HG03159 (cell line): ENCODE data around the gene DCDC1.
A peak's percentile ranks its signal among the peaks of the same experiment; 100 is the strongest.
"Not testable (repeated sequence)": the region's sequence is repeated elsewhere in the genome, so short reads cannot be mapped to it uniquely, and the experiment has no call there.

ENCODE experiments used
- ATAC-seq: cut with Tn5 transposase; IDR thresholded peaks from one replicate; pipeline ENCODE4 v1.9.1; 2021; ENCODE audit warnings: mild to moderate bottlenecking, moderate library complexity; ENCODE audit not compliant: unreplicated experiment

Gene DCDC1

GRCh38 chr11:30991802-30992512 is 377.6 kb downstream of the DCDC1 start:
- ATAC-seq: no peak

GRCh38 chr11:30991376-30991775 is 378.2 kb downstream of the DCDC1 start:
- no peak for ATAC-seq

- no peak for ATAC-seq
Measured at GRCh38 chr11:30990625-30991296, 378.8 kb downstream of the DCDC1 start.

- ATAC-seq: no peak
Measured at GRCh38 chr11:30987819-30988218, 381.7 kb downstream of the DCDC1 start.

- ATAC-seq: no peak
Measured at GRCh38 chr11:30985536-30985935, 384.0 kb downstream of the DCDC1 start.

GRCh38 chr11:30984827-30985226 is 384.7 kb downstream of the DCDC1 start:
- ATAC-seq: no peak

GRCh38 chr11:30984442-30984816 is 385.1 kb downstream of the DCDC1 start:
- ATAC-seq: no peak

GRCh38 chr11:30983776-30984441 is 385.6 kb downstream of the DCDC1 start:
- ATAC-seq: no peak

GRCh38 chr11:30983143-30983542 is 386.4 kb downstream of the DCDC1 start:
- ATAC-seq: no peak

GRCh38 chr11:30967579-30967978 is 402.0 kb downstream of the DCDC1 start:
- no peak for ATAC-seq

GRCh38 chr11:30960387-30960992 is 409.0 kb downstream of the DCDC1 start:
- no peak for ATAC-seq

GRCh38 chr11:30956751-30957150 is 412.8 kb downstream of the DCDC1 start:
- no peak for ATAC-seq

GRCh38 chr11:30949838-30950237 is 419.7 kb downstream of the DCDC1 start:
- ATAC-seq: no peak

- ATAC-seq: not testable (repeated sequence)
Measured at GRCh38 chr11:30947715-30948114, 421.8 kb downstream of the DCDC1 start.

- ATAC-seq: no peak
Measured at GRCh38 chr11:30938810-30939209, 430.7 kb downstream of the DCDC1 start.

GRCh38 chr11:30938171-30938570 is 431.4 kb downstream of the DCDC1 start:
- no peak for ATAC-seq

- no peak for ATAC-seq
Measured at GRCh38 chr11:30936491-30936890, 433.0 kb downstream of the DCDC1 start.

- ATAC-seq: no peak
Measured at GRCh38 chr11:30935861-30936260, 433.7 kb downstream of the DCDC1 start.

GRCh38 chr11:30926130-30926529 is 443.4 kb downstream of the DCDC1 start:
- ATAC-seq: no peak

GRCh38 chr11:30921811-30922210 is 447.7 kb downstream of the DCDC1 start:
- no peak for ATAC-seq

- peak; percentile 73 for ATAC-seq
Measured at GRCh38 chr11:30919389-30920152, 450.0 kb downstream of the DCDC1 start.
